Vagina (tissue), 2 donors: ENCODE data around the gene TATDN2.

Experiments
- POLR2A ChIP-seq, 2 donors: fragments of 450-650 bp; IDR thresholded peaks; one replicate each; pipeline ENCODE4 v1.6.1; 2017; ENCODE audit warnings: antibody characterized with exemption in 2 of 2, mild to moderate bottlenecking in 2 of 2, moderate library complexity in 2 of 2
- TF ChIP-seq, protein P1 (sequence below), 3 experiments: fragments of 450-650 bp in 2 of 3; fragments of 200-600 bp in 1 of 3; sonication (generic) in 1 of 3; IDR thresholded peaks; one replicate each; pipeline ENCODE4 v1.5.1; 2017 to 2019; ENCODE audit warnings: antibody characterized with exemption in 3 of 3, mild to moderate bottlenecking in 2 of 3, moderate library complexity in 2 of 3

DNA sequence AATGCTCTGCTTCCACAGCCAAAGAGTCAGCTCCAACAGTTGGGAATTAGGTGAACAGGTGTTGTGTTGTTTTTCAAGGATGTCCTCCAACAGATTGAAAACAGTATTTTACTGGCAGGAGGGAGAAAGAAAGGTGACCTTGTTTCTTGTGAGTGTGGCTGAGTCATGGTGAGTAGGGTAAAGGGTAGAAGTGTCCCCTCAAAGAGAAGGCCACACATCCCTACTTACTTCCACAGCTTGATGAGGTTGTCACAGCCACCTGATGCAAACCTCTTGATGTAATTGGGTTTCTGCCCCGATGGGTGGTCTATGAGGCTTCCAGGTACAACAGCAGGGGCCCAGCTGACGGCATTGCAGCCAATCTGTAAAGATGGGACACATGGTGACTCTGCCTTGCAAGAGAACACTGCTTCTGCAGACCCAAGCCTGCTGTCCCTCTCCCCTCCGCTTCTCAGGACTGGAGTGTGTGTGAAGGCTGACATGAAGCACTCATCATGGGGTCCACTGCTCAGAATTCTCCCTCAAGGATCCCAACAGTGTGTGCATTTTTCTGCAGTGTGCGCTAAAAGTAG lies 57.2 kb downstream of the TATDN2 start:
- TF ChIP-seq, protein P1, sequence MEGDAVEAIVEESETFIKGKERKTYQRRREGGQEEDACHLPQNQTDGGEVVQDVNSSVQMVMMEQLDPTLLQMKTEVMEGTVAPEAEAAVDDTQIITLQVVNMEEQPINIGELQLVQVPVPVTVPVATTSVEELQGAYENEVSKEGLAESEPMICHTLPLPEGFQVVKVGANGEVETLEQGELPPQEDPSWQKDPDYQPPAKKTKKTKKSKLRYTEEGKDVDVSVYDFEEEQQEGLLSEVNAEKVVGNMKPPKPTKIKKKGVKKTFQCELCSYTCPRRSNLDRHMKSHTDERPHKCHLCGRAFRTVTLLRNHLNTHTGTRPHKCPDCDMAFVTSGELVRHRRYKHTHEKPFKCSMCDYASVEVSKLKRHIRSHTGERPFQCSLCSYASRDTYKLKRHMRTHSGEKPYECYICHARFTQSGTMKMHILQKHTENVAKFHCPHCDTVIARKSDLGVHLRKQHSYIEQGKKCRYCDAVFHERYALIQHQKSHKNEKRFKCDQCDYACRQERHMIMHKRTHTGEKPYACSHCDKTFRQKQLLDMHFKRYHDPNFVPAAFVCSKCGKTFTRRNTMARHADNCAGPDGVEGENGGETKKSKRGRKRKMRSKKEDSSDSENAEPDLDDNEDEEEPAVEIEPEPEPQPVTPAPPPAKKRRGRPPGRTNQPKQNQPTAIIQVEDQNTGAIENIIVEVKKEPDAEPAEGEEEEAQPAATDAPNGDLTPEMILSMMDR (IDR thresholded peaks at IDR 0.05) = no peak
- no peak for TF ChIP-seq POLR2A (IDR thresholded peaks at IDR 0.05)
